Stomach smooth muscle (tissue), 2 donors: ENCODE measurements around the gene CDC37.
"Not testable (repeated sequence)": the region's sequence is repeated elsewhere in the genome, so short reads cannot be mapped to it uniquely, and the experiment has no call there.

Source experiments
- H3K27ac ChIP-seq: one replicate; pipeline ENCODE4 v1.7.0; 2013; ENCODE audit warnings: mild to moderate bottlenecking, low read length, inconsistent platforms
- H3K27me3 ChIP-seq, 2 donors: one replicate each; pipeline ENCODE4 v1.7.0; 2013; ENCODE audit warnings: low read length in 2 of 2; ENCODE audit not compliant: insufficient read depth in 2 of 2, control insufficient read depth in 1 of 2
- H3K36me3 ChIP-seq, 2 donors: one replicate each; pipeline ENCODE4 v1.7.0; 2013; ENCODE audit warnings: low read length in 2 of 2; ENCODE audit not compliant: control insufficient read depth in 2 of 2, insufficient read depth in 2 of 2
- H3K4me1 ChIP-seq: one replicate; pipeline ENCODE4 v1.7.0; 2013; ENCODE audit warnings: low read length; ENCODE audit not compliant: control insufficient read depth, insufficient read depth
- H3K4me3 ChIP-seq, 2 donors: one replicate each; pipeline ENCODE4 v1.7.0; 2013; ENCODE audit warnings: low read length in 2 of 2
- H3K9ac ChIP-seq, 2 donors: one replicate each; pipeline ENCODE4 v1.7.0; 2013; ENCODE audit warnings: low read length in 2 of 2, mild to moderate bottlenecking in 1 of 2
- H3K9me3 ChIP-seq, 2 donors: one replicate each; pipeline ENCODE4 v1.7.0; 2013; ENCODE audit warnings: low read length in 2 of 2; ENCODE audit not compliant: control insufficient read depth in 2 of 2
- donor health status: healthy.
- donor health status: Pancreatic carcinoma.

The CDC37 gene

DNA sequence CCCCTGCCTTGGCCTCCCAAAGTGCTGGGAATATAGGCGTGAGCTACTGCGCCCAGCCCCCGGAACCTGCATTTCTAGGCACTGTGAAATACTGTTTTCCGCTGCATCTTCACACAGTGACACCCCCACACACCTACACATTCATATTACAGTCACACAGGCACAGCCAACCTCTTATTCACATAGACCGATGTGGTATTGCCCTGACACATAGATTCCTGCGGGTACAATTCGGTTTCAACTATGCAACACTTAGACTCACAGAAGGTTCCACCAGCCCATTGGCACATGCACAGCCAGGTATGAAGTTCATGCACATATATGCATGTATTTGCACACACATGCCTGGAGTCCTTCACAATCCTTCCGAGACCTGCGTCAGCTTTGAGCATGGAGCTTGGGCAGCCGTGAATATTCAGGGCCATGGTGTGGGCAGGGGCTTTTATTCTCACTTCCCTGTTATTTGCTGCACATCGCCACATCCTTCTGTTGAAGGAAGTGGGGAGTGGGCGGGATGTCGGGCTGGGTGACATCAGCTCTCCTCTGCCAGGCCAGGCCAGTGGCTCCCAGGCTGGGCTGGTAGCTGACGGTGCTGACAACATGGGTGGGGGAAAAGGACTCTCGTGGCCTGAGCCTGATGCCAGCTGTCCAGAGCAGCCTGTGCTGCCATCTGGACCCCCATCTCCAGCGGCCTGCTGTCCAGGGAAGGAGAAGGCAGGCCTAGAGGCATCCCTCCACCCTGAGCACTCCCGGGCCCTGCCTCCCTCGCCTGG lies 5.4 kb upstream of the CDC37 start:
- Histone ChIP-seq H3K4me1 (peaks cover 9% of the 10 kb centered on the region), H3K9me3 (no peaks in the 10 kb centered on the region), H3K36me3 (no peaks in the 10 kb centered on the region), H3K9ac (no peak overlapping the region), H3K27me3 (peaks cover 19 to 29% of the 10 kb centered on the region in 2 donors), H3K27ac (no peak overlapping the region), H3K4me3 (no peak overlapping the region)

GRCh38 chr19:10407096-10407495 lies 3.8 kb upstream of the CDC37 start:
- H3K36me3 ChIP-seq = no peaks in the 10 kb centered on the region
- no peak overlapping the region for H3K4me3 ChIP-seq
- peaks cover 19 to 29% of the 10 kb centered on the region in 2 donors for H3K27me3 ChIP-seq
- H3K27ac ChIP-seq = no peak overlapping the region
- H3K9ac ChIP-seq = no peak overlapping the region
- no peaks in the 10 kb centered on the region for H3K9me3 ChIP-seq
- peaks cover 19% of the 10 kb centered on the region for H3K4me1 ChIP-seq

- Histone ChIP-seq H3K9ac (no peak overlapping the region), H3K27ac (no peak overlapping the region), H3K4me3 (no peak overlapping the region), H3K27me3 (peaks cover 19 to 29% of the 10 kb centered on the region in 2 donors), H3K36me3 (no peaks in the 10 kb centered on the region), H3K9me3 (no peaks in the 10 kb centered on the region), H3K4me1 (peaks cover 26% of the 10 kb centered on the region)
Measured at GRCh38 chr19:10406191-10406590, 2.8 kb upstream of the CDC37 start.

DNA sequence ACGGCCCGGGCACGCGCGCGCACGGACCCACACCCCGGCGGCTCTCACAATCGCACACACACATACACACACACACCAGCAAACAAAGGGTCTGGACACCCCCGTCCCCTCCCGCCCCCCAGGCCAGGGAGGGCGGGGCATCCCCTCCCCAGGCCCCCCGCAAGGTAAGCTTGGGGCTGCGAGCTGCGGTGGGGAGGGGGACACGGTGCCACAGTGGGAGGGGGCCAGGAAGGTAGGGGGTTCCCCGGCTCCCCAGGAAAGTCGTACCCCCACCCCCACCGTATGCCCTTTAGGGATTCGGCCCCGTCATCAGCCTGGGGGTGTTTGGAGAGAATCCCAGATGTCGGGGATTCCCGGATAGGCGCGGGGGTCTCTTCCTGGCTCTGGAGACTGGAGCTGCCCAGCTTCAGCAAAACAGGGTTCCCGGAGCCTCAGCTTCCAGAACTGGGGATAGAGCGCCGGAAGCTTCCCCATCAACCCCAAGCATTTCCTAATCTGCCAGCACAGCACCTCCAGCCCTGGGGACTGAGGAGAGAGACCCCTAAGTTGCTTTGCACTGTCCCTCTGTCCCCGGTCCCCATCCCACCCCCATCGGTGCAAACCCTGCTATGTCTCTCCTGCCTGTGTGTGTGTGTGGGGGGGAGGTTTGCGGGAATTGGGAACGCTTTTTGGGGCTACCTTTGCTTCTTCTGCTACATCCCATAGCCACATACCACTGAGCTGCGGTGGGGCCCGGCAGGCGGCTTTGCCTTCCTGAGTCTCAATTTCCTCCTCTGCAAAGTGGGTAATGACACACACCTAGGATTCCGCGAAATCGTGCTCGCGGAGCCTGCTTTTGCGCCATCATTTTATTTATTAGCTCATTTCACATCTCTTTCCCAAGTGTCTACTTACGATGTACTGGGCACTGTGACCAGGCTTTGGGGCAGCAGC lies 1.8 kb upstream of the CDC37 start:
- H3K9ac ChIP-seq = no peak overlapping the region
- peak overlapping the region in 1 of 2 donors; percentile 98 for H3K4me3 ChIP-seq
- H3K4me1 ChIP-seq = peaks cover 31% of the 10 kb centered on the region
- no peak overlapping the region for H3K27ac ChIP-seq
- H3K9me3 ChIP-seq = no peaks in the 10 kb centered on the region
- H3K27me3 ChIP-seq = peaks cover 19 to 29% of the 10 kb centered on the region in 2 donors
- no peaks in the 10 kb centered on the region for H3K36me3 ChIP-seq

DNA sequence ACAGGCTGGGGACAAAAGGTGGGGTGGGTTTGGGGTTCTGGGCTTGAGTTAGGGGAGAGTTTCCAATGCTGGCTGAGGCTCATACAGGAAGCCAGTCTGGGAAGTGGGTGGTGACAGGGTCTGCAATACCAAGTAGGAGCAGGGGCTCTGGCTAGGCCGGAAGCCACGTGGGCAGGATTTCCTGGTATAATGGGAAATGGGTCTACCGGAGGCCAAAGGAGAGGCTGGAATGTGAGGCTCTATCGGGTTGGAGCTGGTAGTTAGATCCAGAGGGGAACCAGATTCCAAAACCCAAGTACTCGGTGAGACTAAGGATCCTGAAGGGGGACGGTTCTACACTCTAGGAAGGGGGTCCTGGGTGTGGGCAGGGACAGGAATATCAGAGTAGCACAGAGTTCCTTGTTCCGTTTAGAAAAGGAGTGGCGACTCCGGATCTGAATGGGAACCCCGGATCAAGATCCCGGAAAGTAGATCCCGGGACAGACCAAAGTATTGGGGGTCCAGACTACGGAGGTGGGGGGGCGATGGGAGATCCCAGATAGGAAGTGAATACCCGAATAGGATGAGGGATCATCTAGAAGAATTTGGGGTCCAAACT lies 802 bp downstream of the CDC37 start:
- peak overlapping the region; percentile 97 to 98 for H3K9ac ChIP-seq
- peaks cover 35% of the 10 kb centered on the region for H3K4me1 ChIP-seq
- H3K36me3 ChIP-seq = peaks cover 0 to 3% of the 10 kb centered on the region in 2 donors
- peak overlapping the region; percentile 73 for H3K27ac ChIP-seq
- peaks cover 15 to 17% of the 10 kb centered on the region in 2 donors for H3K27me3 ChIP-seq
- no peaks in the 10 kb centered on the region for H3K9me3 ChIP-seq
- peak overlapping the region; percentile 98 to 99 for H3K4me3 ChIP-seq

DNA sequence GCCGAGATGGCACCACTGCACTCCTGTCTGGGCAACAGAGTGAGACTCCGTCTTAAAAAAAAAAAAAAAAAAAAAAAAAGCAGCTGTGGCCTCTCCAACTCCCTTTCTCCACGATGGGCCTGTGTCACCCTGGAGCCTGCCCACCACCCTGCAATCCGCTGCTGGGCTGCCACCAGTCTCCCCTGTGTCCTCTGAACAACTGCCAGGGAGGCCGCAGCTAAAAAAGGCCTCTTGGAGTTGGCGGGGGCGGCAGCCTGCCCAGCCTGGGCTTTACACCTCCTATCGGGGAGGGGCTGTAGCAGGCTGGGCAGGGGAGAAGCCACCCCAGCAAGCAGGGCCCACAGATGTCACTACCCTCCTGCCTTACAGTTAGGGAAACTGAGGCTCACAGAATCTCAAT lies 3.5 kb downstream of the CDC37 start:
- peaks cover 35% of the 10 kb centered on the region for H3K4me1 ChIP-seq
- no peak overlapping the region for H3K4me3 ChIP-seq
- H3K27ac ChIP-seq = no peak overlapping the region
- no peak overlapping the region for H3K9ac ChIP-seq
- H3K27me3 ChIP-seq = peaks cover 0 to under 1% of the 10 kb centered on the region in 2 donors
- H3K9me3 ChIP-seq = no peaks in the 10 kb centered on the region
- H3K36me3 ChIP-seq = peaks cover 3 to 6% of the 10 kb centered on the region in 2 donors

- H3K27me3 ChIP-seq, H3K9ac ChIP-seq, H3K27ac ChIP-seq, H3K36me3 ChIP-seq, H3K4me3 ChIP-seq, H3K9me3 ChIP-seq: not testable (repeated sequence)
- H3K4me1 ChIP-seq = peaks cover 30% of the 10 kb centered on the region
Measured at GRCh38 chr19:10399340-10399739, 4.0 kb downstream of the CDC37 start.

DNA sequence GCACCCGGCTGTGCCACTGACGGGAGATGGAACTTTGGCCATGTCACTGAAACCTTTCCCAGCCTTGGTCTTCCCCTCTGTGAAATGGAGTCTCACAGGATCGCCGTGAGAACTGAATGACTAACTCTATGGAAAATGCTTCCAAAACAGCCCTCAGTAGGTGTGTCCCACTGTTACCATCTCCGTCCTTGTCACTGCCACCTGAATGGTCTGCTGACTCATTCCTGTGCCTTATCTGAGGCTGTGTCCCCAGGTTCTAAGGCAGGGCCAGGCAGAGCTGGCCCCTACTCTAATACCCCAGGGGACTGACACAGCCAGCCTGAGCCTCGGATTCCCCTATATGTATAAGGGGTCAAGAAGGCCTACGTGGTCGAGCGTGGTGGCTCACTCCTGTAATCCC lies 4.5 kb downstream of the CDC37 start:
- peaks cover 8% of the 10 kb centered on the region in 2 donors for H3K36me3 ChIP-seq
- no peak overlapping the region for H3K27ac ChIP-seq

DNA sequence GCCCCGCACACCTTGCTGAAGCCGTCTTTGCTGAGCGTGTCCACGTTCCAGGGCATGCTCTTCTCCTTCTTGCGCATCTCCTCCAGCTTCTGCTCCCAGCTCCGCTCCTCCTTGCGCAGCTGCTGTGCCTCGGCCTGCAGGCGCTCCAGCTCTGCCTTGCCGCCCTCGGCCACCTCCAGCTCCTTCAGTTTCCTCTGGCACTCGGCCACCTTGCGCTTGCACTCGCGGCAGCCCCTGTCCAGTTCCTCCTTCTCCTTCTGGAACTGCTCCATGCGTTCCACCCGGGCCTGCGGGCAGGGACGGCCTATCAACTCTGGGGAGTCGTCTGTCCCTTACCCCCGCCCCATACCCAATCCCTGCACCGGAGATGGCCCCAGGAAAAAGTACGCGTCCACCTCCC lies 7.4 kb downstream of the CDC37 start:
- no peak overlapping the region for H3K27ac ChIP-seq
- H3K9ac ChIP-seq = no peak overlapping the region
- no peak overlapping the region for H3K4me3 ChIP-seq
- H3K9me3 ChIP-seq = no peaks in the 10 kb centered on the region
- H3K36me3 ChIP-seq = peaks cover 15 to 25% of the 10 kb centered on the region in 2 donors
- peaks cover 6% of the 10 kb centered on the region for H3K4me1 ChIP-seq
- H3K27me3 ChIP-seq = no peaks in the 10 kb centered on the region

More for the DNA sequence above, 4.5 kb downstream of the CDC37 start:
- H3K27me3 ChIP-seq = no peaks in the 10 kb centered on the region
- no peaks in the 10 kb centered on the region for H3K9me3 ChIP-seq
- peaks cover 27% of the 10 kb centered on the region for H3K4me1 ChIP-seq
- no peak overlapping the region for H3K9ac ChIP-seq
- no peak overlapping the region for H3K4me3 ChIP-seq

- no peak overlapping the region for H3K9ac ChIP-seq
- H3K4me3 ChIP-seq = no peak overlapping the region
- peaks cover 15 to 27% of the 10 kb centered on the region in 2 donors for H3K36me3 ChIP-seq
- H3K27me3 ChIP-seq = no peaks in the 10 kb centered on the region
- H3K4me1 ChIP-seq = peaks cover 5% of the 10 kb centered on the region
- no peaks in the 10 kb centered on the region for H3K9me3 ChIP-seq
- H3K27ac ChIP-seq = no peak overlapping the region
Measured at GRCh38 chr19:10395436-10395835, 7.9 kb downstream of the CDC37 start.
